GM21390 (cell line): ENCODE measurements around the gene ATXN7L3.

Experiments used
- ATAC-seq: cut with Tn5 transposase; IDR thresholded peaks from one replicate; pipeline ENCODE4 v1.9.1; 2021; ENCODE audit not compliant: unreplicated experiment

Gene ATXN7L3

DNA sequence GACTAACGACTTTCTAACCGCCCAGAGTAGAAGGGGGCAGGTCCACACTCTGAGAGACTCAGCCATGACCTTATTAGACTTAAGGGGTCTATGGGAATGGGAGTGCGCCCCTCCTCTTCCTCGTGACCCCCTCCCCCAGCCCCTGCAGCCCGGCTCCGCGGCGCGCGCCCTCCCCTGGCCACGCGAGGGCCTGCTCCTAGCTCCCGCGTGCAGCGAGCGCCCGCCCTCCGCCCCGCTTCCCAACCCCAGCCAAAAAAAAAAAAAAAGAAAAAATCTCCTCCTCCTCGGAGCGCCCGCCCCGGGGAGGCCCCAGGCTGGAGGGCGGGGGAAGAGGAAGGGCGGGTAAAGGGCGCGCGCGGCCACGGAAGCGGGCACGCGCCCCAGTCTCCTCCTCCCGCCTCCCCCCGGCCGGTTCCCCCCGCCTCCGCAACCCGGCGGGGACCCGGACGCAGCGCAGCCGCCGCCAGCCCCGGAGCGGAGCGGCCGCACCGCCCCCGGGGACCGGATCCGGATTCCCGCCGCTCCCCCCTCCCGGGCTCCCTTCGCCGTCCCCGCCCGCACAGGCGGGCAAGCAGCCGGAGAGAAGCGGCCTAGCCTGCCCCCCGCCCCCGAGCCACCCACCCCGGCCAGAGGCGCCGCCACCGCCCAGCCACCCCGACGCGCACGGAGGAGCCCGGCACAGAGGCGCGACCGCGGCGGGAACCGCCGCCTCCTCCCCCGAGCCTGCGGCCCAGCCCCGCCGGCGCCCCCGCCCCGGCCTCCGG, 18.8 kb upstream of the ATXN7L3 start:
- ATAC-seq: peak; percentile 26

DNA sequence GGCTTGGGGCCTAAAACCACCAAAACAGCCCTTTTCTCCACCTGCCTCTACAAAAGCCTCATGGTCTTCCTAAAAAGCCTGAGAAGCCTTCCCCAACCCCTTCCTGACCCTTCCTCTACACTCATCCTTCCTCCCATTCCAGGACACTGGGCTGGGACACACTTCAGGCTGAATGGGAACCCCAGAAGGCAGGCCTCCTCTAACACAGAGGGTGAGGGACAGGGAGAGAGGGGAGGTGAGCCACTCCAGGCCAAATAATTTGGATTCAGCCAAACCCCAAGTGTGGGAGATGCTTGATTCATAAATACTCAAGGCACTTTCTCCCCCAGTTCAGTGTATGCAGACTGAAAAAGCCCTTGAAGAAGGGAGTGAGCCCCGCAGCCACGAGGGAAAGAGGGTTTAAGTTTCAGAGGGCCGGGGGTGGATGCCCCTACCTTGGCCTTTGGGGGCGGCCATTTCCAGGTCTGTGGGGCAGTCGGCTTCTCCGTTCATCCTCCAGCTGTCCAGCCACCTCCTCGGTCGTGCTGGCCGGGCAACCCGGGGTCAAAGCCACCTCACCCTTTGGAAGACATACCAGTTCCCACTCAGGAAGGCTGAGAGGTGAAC, 18.2 kb upstream of the ATXN7L3 start:
- ATAC-seq: no peak

DNA sequence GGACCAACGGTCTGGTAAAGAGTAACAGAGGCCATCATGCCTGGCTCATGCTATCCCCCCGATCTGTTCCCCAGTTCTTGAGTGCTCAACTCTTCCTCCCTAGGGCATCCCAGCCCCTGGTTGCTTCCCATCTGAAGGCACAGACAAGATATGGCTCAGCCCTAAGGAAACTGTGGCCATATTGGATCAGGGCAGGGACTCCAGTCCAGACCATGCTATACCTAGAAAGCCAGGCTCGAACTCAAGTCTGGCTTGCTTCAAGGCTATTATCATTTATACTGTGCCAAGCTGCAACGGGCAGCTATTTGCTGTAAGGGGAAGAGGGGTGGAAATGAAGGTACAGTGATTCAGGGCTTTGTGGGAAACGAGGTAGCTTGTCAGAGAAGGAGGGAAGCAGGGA, 17.0 kb upstream of the ATXN7L3 start:
- no peak for ATAC-seq

DNA sequence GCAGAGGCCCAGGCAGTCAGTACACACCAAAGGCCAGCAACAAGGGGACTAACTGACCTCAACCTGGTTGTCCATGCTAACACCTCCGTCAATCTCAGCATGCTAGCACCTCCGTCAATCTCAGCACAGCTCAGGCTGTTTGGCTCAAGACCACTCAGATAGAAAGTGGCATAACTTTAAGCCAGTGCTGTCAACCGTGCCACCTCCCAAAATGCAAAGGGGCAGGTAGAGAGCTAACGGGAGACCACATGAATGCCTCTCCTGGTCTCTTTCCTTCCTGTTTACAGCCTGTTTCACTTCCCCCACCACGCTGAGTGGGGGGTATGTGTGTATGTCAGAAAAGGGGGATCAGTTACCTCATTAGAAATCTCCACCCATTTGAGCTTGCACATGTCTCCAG, 16.5 kb upstream of the ATXN7L3 start:
- ATAC-seq: no peak

DNA sequence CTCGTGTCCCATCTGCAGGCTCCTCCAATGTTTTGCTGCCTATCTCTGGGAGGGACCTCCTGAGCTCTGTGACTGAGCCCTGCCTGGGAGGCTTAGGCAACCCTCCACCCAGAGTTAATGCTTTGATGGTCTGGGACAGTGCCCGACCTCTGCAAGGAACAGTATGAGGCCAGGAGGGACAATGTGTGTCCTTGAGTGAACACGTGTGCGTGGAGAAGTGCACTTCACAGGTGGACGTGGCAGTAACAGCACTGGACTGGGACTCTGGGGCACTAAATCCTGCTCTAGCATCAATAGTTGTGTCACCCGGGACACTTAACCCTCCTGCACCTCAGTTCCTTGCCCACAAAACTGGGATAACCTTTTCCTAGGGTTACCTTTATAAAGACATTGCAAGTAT, 15.2 kb upstream of the ATXN7L3 start:
- no peak for ATAC-seq

DNA sequence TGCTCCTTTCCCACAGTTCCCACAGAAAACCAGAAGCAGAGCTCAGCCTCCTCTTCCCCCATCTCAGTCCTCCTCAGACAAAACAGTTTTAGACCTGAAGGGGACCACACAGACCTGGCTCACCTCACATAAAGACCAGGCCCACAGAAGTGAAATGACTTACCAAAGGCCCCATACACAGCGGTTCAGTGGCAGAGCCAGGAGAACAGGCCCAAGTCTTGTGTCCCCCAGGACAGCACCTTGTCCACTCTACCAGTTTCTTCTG, 14.5 kb upstream of the ATXN7L3 start:
- no peak for ATAC-seq

DNA sequence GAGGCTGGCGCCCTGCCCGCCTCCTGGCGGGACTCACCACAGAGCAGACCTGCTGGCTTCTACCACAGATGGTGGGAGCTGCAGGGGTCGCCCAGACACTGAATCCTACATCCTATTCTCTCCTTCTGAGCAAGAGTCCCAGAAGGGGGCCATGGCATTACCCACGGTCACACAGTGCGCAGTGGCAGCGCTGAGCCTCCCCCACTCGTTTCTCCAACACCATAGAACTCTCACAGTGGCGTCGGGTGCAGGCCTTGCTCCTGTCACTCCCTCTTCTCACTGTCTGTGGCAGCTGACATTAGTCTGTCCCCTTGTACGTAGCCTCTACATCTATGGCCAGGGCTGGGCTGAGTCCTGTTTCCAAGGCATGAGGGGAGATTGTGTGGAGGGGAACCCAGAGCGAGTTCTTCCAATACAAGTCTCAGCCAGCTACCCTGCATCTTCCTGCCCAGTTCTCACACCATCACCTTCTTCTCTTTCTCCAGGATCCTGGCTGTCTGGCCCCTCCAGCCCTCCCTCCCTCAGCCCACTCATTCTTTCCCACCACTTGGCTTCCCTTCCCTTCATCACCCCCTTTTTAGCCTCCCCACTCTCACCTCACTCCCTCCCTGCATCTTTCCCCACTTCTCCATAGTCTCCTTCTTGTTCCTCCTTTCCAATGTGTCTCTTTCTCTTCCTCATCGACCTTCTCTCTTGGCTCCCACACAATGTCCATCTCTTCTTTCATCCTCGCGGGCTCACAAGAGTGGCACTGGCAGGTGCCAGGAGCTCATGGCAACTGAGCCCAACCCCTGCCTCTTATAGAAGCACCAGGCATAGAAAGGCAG, 13.9 kb upstream of the ATXN7L3 start:
- no peak for ATAC-seq

DNA sequence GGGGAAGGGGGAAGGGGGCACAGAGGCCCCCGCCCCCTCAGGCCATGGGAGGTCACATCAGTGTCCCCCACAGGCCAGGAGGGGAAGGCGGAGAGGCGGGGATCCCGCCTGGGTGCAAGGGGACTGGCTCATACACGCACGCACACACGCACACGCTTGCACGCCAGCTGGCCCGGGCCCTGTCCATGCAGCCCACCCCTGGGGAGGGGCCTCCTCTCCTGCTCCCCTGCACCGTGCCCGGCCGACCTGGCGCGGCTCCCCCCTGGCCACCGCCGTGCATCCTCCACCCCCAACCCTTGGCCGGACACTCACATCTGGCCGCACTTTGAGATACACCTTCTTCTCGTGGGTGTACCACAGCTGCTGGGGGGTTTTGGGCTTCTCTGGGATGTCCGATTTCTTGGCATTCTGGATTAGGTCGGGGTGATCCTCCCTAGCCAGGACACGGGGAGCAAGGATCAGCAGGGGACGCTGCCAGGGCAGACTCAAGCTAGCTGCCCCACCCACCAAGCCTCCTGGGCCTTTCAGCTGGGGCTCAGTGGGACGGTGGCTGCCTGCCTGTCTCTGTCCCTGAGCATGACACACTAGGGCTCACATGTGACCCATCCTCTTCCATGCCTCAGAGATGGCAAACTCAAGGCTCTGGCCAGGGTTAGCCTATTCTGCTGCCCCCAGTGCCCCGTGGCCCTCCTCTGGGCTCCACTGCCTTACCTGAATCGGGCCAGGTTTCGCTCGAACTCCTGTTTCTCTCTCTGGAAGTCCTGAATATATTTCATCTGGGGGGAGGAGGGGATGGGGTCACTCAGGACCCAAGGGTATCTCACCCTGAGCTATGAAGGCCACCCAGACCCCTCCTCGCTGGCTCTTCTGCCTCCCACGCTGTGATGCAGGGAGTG, 13.1 kb upstream of the ATXN7L3 start:
- no peak for ATAC-seq

DNA sequence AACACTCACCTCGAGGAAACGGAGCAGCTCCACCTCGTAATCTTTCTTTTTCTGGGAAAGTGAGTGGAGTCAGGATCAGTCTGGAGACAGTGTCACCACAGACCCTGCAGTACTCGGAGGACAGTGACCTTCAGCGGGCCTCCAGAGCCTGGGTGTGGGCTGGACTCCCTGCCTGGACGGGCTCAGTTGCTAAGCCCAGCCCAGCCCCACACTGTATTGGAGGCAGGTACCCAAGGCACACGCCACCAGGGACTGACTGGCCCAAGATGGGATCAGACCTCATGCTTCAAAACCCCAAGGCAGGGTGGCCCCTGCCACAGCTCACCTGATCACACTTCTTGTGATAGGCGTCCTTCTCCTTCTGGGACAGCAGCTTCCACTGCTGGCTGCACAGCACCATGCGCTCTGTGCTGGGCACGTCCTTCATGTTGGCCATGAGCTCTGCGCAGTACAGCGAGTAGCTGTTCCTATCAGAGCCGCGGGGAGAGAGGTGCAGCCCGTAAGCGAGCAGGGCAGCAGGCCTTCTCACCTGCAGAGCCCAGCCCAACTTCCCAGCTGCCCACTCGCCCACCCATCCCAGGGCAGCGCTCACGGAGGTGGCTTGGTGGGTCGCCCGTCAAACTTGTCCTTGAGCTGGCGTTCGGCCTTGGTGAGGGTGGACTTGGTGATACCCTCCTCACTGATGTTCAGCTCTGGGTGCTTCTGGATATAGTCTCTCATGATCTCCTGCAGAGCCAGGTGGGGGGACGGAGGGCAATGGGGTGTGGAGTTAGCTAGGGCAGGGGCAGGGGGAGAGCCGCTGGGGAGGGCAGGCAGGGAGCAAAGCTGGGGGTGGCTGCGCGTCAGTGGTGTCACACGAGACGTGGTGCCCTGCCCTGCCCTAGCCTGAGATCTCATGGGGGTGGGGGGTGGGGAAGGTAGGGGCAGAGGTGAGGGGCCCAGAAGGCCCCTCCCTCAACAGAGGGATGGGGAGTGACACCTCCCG, 11.9 kb upstream of the ATXN7L3 start:
- no peak for ATAC-seq

DNA sequence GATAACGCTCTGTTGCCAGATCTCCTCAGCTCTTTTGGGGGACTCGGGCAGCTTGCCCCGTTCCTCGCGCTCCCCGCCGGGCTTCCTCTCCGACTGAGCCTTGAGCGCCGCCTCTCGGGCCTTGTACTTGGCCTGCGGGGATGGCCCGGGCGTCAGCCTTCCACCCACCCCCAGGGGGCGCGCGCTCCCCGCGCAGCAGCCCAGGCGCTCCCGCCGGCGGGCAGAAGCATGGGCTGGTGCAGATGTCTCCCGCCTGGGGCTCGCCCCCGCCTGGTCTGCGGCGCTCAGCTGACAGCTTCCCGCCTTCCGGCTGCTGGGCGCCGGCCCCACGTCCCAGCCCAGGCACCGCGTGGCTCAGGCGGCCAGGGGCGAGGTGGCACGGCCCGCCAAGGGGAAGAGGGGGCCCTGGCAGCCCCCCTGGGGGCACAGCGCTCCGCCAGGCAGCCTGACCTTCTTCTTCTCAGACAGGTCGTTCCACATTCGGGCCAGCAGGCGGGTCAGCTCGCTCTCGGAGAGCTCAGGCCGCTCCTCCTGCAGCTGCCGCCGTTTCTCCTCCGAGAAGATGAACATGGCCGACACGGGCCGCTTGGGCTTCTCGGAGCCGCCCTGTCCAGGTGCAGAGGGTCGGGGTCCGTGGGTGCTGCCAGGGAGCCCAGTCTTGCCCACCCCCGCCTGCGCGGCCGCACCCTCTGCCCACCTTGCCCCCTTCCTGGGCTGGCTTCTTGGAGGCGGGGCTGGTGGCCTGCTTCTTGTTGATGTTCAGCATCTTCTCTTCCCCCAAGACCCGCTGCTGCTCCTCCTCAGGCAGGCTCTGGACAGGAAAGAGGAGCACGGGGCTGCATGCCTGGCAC, 10.9 kb upstream of the ATXN7L3 start:
- ATAC-seq: peak; percentile 59

DNA sequence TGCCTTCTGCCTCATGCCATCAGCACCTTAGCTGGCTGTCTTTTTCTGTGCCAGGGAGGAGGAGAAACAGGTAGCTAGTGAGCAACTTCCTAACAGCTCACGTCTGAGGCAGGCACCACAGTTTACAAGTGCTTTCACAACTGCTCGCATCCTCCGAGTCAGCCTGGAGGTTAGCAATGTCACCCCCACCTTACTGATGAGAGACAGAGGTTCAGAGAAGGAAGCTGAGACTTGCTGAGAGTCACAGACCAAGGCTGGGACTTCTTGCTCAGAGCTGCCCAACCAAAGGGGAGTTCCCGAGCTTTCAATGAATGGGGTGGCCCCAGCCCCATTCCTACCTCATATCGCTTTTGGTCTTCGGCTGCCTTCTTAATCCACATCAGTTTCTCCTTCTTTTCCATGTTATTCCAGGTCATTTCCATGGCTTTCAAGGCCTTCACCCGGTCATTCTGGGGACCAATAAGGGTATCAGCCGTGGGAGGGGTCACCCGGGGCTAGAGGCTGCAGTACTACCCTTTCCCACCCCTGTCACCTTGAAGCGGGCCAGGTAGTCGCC, 10.2 kb upstream of the ATXN7L3 start:
- ATAC-seq: no peak

DNA sequence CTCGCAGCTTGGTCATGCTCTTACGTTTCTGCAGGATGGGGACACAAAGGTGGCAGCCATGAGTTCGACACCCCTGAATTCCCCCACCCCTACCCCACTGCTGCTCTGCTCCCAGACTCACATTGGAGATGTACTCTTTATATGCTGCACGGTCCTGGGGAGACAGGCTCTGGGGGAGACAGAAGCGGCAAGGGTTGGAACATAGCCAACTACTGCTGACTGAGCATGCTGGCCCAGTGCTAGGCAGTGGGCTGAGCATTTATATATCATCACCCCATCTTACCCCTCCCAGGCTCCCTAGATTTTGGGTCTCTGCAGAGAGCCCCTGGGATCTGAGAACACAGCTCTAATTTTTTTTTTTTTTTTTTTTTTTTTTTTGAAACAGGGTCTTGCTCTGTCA, 8.1 kb upstream of the ATXN7L3 start:
- ATAC-seq: no peak

DNA sequence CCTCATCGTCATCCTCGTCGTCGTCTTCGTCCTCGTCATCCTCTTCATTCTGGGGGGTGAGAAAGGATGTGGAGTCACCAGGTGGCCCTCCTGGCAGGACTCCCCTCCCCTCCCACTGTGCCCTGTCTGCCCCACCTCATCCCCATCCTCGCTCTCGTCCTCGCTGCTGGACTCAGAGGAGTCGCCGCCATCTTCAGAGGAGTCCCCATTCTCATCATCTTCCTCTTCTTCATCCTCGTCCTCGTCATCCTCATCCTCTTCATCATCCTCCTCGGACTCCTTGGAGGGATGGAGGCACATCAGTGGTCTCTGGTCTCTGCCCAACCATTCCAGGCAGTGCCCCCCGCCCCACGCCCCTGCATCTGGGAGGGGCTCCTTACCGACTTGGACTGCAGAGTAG, 7.6 kb upstream of the ATXN7L3 start:
- no peak for ATAC-seq

DNA sequence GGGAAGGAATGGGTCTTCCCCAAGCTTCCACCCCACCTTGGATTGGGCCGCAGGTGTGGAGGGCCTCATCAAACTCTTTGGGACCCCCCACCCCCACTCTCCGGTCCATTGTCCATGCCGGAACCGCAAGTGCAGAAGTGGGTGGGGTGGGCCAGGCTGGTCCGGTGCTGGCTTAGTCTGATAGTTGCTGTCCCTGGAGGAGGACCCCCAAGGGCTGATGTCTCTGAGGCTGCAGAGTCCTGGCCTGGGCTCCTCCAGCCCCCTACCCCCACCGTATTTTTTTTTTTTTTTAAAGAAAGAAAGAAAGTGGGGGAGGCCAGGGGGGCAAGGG, 7.1 kb upstream of the ATXN7L3 start:
- ATAC-seq: no peak

DNA sequence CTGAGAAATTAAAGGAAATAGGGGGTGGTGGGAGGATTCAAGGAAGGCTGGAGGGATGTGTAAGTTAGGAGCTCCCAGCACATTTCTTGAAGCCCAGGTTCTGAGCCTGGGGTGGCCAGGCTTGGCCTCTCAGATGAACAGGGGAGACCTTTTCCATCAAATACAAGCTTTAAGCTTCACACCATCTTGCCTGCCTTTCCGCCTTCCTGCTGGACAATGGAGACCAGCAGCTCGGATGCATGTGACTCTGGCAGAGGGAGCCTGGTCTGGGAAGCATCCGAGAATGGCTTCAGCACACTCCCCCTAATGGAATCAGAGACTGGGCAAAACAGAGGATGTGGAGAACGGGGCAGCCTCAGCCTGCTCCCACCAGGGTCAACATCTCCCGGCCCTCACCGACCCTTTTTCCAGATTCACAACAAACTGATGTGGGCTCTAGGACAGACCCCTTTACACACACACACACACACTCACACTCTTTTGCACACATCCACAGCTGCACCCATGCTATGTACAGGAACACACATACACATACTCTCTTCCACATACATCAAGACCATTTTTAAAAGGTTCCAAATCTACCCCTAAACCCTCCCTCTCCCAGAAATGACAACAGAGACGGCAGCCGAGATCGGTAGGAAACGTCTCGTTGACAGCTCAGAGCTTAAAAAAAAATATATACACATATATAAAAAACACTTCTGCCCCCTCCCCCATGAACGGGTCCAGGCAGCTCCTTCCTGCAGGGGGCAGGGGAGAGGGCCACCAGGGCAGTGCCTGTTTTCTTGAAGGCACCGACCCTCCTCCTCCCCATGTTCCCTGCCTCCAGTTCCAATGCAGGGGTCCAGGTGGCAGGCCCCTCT, 6.5 kb upstream of the ATXN7L3 start:
- no peak for ATAC-seq

DNA sequence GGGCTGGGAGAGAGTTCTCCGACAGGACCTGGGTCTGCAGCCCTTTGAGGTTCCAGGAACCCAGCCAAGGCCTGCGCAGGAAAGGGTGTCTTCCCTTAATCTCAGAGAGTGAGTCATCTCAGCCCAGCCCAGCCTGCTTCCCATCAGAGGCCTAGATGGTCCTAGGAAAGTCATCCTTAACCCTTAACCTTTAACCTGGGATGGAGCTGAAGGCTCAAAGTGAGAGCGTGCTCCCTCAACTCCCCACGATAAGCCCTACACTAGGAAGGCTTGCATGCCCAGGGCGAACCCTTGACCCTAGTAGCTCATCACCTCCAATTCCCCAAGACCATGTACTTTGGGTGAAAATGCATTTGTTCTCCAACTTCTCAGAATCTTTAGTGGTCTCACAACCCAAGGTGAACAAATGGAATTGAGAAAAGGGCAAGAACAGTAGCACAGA, 4.8 kb upstream of the ATXN7L3 start:
- no peak for ATAC-seq

DNA sequence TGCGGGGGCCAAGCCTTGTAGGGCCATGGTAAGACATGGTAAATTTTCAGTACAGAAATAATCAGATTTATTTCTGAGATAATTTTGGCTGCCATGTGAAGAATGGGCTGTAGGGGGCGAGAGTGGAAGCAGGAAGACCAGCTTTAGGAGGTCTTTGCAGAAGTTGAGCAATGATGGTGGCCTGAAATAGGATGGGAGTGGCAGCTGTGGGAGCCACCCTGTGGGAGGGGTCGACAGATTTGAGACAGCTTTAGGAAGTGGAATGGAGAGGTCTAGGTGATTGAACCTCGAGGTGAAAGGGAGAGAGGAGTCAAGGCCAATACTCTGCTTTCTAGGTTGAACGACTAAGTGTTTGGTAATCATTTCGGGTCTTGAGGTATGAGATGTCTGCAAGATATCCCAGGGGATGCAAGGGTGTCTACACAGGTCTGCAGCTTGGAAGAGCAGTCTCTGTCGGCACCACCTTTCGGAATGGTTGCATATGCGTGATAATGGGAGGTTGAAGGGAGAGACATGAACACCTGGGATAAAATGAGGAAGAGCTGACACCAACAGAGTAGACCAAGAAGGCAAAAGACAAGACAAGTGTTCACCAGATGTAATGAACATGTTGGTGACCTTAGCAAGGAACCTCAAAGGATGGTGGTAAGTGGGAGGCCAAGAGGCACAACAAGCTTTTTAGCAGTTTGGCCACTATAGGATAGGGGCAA, 4.2 kb upstream of the ATXN7L3 start:
- ATAC-seq: no peak
